A172 (cell line): Measurements from ENCODE around the gene HERC2. TPM values are rescaled to one million over a fixed set of nuclear protein-coding genes. Genes with fewer than 3 reads are reported as not detected.

Source experiments
- DNase-seq: peaks from one replicate; pipeline ENCODE4 v3.0.0-alpha.2; 2015; ENCODE audit warnings: low spot score
- total RNA-seq: library from RNA; depleted of rRNA; stranded (reverse); fragments of >200 nt; shearing (Covaris generic); gene quantifications from 2 replicates; pipeline ENCODE4 v1.2.3, GENCODE V29; 2014

Gene HERC2
- total RNA-seq, 1 experiment from 2014 or later = 27.9 TPM

DNA sequence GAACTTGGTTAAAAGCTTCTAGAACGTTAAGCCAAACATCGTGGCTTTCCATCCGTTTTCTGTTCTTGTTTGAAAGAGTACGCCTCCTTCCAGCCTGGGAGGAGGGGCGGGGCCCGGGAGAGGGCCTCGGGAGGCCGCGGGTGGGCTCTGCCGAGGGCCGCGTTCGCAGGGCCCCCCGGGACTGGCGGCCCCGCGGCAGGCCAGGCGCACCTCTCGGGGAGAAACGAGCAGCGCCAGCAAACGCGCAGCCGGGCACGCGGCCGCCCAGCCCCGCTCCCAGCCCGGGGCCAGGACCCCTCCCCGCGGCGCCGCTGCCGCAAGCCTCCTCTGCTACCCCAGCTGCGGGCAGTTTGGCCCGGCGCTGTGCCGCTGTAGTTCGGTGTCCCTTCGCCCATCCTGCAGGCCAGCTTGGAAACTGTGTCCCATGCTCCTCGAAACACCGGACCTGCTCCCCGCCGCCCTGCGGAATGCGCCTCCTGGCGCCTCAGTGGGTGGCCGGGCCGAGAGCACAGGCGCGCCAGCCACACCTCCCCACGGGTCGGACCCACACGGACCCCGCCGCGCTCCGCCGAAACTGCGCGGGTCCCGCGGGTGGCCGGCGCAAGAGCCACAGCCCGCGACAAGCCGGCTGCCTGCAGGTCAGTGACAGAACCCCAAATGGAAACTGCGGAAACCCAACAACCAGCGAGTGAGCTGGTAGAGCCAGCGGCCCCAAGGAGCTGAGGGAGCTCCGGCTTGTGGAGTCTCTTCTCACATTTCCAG is 225.1 kb downstream of the HERC2 start:
- no peak for DNase-seq

DNA sequence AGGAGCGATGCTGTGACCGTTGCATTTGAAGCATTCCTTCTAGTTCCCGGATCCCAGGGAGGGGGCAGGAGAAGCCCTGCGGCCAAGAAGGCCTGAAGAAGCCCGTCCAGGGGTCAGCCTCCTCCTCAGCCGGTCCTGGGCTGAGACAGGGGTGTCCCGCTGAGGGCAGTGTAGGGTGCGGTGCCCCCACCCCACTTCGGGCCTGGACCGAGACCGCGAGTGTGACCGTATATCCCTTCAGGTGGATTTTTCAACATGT is 225.6 kb downstream of the HERC2 start:
- DNase-seq = no peak

DNA sequence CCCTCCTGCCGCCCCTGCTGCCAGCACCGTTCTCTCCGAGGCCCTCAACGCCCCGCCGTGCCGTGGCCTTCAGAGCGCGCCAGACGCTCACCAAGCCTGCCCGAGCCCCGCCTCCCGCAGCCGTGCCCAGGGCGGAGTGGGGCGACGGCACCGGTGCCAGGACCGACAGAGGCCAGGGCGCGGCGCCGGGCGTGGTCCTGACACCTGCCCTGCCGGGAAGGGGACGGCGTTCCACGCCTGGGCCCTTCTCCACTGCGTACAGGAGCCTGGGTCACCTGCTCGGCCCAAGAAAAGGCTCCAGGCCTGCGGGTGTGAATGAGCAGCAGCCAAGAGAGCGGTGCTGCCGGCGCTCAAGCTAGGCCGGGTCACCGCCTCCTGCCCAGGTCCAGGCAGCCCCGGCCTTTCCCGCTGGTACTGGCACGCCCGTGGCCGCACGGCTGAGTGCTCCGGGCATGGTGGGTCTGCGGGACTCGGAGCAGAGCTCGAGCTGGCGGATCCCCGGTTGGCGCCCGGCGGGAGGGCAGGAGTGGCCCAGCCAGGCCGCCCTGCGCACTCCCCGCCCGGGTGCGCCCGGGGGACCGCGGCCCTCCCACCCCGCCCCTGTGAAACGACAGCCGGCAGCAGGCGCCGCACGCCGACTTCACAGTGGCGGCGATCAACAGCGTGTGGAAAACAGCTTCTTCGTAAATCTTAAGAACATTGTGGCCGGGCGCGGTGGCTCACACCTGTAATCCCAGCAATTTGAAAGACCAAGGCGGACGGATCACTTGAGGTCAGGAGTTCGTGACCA is 227.1 kb downstream of the HERC2 start:
- DNase-seq = no peak

DNA sequence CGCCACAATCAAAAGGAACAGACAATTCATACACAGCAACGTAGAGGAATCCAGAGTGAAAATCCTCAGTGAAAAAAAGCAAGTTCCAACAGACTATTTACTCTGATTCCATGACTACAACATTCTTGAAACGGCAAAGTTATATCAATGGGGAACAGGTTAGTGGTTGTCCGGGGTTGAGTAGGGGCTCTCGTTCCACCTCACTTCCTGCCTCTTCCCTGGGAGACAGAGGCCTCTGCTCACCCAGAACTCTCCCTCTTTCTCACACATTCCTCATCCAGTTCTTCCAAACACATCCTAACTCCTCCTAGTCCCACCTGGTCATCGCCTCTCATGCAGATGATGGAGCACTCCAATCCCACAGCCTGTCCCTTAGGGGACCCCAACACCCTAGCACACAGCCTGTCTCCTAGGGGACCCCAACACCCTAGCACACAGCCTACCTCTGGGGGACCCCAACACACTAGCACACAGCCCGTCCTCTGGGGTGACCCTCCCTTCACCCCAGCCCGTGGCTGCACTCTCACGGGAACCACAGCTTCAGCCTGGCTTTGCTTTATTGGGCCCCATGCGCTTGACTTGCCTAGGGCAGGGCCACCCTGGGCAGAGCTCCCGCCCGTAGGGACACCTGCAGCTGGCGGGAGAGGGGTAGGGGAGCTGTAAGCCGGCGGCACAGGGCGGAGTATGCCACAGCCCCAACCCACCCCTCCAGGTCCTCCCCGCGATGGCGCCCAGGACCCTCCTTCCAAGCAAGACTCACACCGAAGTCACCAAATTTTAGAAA is 228.0 kb downstream of the HERC2 start:
- DNase-seq = no peak

DNA sequence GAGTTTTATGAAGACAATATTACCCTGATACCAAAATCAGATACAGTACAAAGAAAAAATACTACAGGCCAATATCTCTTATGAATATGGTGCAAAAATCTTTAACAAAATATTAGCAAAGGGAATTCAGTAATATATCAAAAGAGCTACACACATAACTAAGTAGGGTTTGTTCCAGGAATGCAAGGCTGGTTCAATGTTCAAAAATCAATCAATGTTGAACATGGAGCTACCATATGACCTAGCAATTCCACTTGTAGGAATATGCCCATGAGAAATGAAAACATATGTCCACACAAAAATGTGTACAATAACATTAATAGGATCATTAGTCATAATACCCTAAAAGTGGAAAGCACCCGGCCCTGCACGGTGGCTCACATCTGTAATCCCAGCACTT is 230.7 kb downstream of the HERC2 start:
- no peak for DNase-seq

DNA sequence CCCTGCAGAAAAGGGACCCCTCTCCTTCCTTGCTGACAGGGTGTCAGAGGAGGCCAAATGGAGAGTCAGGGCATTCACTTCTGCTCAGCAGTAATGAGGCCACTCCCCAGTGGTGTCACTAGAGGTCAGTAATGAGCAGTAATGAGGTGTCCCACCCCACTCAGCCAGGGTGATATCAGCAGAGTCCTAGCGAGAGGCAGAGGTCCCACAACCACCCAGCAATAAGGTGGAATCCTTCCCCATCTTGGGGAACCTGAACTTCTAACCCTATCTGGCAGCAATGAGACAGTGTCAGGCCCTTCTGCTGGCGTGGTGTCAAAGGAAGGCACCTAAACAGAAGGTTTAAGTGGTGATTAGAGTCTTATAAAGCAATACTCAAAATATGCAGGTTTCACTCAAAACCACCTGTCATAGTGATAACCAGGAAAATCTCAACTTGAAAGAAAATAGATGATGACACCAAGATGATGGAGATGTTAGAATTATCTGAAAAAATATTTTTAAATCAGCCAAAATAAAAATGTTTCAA is 235.7 kb downstream of the HERC2 start:
- DNase-seq = peak; percentile 43

DNA sequence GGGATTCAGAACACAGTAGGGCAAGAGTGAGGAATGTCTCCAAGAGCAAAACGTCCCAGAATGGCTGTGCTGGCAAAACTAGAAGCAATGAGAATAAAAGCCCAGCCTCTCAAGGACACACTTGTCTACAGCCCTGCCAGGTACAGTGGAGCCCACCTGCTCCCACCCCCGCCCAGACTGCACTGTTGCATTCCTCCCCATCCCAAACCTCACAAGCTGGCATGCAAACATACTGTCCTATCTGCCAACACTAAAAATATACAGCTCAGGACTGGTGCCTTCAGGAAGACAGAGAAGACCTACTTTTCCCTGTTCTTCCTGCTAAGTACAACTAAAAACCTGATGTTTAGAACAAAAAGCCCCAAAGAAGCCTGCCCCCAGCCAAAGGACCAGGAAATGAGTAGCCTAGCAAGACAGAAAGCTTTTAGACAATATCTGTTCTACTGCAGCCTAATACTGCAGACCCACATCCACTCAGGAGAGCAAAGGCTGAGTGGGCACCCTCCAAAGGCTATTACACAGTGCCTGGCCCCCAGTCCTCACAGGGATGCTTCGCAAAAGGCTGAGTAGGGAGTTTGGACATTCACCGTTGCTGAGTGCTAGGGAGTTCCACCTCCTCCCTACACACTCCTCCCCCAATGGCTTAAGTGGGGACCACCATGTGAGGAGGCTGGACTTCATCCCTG is 236.3 kb downstream of the HERC2 start:
- DNase-seq = no peak

DNA sequence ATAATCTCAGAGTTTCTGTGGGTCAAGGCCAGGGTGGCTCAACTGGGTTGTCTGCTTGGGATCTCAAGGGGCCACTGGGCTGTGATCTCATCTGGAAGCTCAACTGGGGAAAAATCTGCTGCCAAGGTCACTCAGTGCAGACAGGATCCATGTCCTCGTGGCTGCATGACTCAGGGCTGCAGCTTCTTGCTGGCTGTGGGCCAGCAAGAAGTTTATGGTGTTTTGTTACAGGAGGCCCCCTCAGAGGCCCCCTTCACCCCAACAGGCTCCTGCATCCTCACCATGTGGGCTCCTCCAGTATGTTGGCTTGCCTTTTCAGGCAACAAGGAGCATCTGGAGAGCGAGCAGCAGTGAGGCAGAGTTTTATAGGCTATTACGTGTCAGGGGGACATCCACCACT is 237.4 kb downstream of the HERC2 start:
- no peak for DNase-seq

DNA sequence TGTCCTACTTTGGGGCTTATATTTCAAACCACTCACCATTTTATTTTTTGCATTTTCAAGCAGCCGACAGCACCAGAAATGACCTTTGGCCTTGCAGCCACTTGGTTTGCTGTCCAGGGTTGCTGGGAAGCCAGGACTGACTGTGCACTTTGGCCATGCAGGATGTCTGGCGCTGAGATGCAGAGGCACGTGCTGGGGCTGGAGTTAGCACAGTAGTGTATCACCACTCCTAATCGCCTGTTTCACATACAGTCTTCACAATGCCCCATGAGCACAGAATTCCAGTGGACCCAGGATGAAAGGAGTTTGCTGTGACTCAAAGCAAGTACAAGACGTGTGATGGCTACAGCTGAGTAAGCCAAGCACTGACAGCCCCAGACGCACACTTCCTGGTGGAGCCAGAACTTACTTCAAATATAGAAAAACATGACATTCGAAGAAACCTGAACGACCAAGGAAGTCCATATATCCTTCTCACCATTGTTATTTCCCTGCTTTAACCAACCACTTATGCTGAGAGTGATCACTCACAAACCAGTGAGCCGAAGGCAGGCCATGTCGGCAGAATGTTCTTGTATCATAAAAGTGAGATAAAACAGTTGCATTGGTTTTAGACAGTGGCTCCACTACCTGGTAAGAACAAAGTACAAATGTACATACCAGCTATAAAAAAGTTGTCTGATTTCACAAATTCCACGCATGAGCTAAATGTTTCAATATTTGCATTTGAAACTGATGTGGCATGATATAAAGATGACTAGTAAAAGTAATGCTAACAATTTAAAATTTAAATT is 238.9 kb downstream of the HERC2 start:
- DNase-seq = no peak

DNA sequence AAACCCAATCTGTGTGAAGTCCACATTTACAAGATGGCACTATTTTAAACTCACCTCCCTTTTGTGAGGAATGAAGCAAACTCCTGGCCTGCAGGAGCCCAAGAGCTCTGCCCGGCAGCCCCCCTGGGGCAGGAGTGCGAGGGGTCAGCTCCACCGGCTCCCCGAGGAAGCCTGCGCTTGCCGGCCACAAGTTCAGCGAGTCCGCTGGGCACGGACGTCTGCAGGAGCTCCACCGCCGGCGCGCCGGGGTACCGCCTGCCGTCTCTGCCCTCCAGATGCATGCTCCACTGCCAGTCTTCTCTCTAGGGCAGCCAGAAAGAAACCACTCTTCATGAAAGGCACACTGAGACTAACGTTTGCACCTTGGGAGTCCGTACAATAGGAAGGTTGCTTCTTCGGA is 240.4 kb downstream of the HERC2 start:
- DNase-seq = no peak

DNA sequence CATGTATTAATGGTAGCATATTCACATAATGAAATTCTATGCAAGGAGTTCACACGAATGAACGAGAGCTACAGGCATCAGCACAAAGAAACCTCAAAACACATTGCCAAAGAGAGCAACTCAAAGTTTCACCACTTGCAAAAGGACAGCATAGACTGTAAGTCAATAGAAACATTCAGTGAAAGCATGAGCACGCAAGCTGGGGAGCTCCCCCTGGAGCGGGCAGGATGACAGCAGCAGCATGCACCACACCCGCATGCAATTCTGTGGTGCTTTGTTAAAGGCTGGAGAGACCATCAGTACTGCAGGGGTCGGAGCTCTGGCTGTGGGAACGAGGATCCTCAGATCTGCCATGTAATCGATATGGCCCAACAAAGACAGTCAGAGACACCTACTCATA is 241.6 kb downstream of the HERC2 start:
- DNase-seq = no peak

DNA sequence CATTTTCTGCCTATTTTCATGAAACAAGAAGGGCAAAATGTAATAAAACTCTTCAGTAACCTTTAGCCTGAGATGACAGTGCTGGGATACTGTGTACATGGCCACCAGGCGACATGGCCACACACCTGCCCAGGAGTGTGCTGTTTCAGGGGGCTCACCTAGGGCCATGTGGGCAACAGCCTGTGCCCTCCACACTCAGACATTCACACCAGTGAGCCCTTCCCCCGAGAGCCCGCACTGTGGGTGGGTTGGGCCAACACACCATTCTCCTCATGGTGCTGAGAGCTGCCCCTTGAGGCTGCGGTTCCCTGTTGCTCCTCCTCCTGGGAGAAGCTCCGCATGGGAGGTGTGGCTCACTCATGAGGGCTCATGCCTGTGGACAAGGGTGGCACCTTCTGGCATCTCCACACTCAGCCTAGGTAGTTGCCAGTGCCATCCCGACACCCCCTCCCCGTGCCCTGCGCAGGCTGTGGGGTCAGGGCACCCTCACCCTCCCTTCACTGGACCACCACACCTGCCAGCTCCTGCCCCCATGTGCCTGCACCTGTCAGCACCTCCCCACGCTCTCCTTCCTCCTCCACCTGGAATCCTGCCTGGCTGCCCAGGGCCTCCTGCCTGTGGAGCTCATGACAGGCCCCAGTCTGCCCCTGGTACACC is 242.5 kb downstream of the HERC2 start:
- no peak for DNase-seq

DNA sequence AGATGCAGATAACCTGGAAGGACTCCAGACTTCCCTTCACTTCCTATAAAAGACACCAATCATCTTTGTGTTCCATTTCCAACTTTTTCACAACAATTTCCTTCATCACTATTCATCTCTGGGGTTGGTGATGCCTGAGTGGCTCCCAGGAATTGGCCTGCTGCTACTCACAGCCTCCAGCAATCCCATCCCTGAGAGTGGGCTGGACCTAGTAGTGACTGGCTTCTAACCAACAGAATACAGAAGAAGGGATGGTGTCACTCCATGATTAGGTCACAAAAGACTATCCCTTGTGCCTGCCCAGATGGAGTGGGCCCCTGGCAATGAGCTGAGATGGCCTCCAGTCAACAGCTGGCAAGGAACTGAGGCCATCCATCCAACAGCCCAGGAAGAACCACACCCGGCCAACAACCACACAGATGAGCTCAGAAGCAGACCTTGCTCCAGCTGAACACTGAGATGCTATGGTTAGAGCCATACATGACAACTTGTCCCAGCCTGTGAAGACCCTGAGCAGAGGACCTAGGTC is 243.7 kb downstream of the HERC2 start:
- no peak for DNase-seq

DNA sequence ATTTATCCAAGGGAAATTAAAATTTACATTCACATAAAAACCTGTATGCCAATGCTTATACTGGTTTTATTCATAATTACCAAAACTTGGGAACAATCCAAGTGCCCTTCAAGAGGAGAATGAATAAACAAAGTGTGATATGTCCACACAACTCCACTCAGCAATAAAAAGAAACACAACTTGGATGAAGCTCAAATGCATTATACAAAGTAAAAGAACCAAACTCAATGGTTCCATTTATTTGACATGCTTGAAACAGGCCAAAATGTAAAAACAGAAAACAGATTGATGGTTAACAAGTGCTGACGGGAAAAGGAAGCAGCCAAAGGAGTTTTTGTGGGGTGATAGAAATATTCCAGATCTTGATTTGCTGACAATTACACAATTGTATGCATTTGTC is 246.4 kb downstream of the HERC2 start:
- DNase-seq = no peak

DNA sequence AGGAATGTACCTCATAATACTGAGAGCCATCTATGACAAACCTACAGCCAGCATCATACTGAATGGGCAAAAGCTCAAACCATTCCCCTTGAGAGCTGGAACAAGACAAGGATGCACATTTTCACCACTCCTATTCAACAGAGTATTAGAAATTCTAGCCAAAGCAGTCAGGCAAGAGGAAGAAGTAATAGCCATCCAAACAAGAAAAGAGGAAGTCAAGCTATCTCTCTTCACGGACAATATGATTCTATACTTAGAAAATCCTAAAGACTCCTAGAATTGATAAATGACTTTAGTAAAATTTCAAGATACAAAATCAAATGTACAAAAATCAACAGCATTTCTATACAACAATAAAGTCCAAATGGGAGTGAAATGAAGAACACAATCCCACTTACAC is 253.0 kb downstream of the HERC2 start:
- no peak for DNase-seq

DNA sequence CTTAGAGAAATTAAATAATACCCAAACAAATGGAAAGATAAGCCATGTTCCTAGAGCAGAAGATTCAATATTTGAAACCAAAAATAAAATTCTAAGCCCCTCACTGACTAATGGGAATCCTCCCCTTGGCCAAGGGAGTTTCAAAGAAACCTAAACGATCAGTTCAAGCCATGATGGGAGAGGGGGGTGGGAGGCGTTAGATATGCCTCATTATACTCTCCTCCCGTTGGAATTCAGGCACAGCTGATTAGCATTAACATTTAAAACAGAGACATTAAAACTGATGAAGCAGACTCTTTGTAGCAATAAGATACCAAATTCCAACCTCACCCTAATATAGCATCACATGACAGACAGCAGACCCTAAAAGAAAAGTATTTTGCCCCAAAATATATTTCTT is 255.7 kb downstream of the HERC2 start:
- DNase-seq = no peak
